ENCODE measurements around the gene AP3B1. TPM values are rescaled to one million over a fixed set of nuclear protein-coding genes. Genes with fewer than 3 reads are reported as not detected.

The AP3B1 gene, protein sequence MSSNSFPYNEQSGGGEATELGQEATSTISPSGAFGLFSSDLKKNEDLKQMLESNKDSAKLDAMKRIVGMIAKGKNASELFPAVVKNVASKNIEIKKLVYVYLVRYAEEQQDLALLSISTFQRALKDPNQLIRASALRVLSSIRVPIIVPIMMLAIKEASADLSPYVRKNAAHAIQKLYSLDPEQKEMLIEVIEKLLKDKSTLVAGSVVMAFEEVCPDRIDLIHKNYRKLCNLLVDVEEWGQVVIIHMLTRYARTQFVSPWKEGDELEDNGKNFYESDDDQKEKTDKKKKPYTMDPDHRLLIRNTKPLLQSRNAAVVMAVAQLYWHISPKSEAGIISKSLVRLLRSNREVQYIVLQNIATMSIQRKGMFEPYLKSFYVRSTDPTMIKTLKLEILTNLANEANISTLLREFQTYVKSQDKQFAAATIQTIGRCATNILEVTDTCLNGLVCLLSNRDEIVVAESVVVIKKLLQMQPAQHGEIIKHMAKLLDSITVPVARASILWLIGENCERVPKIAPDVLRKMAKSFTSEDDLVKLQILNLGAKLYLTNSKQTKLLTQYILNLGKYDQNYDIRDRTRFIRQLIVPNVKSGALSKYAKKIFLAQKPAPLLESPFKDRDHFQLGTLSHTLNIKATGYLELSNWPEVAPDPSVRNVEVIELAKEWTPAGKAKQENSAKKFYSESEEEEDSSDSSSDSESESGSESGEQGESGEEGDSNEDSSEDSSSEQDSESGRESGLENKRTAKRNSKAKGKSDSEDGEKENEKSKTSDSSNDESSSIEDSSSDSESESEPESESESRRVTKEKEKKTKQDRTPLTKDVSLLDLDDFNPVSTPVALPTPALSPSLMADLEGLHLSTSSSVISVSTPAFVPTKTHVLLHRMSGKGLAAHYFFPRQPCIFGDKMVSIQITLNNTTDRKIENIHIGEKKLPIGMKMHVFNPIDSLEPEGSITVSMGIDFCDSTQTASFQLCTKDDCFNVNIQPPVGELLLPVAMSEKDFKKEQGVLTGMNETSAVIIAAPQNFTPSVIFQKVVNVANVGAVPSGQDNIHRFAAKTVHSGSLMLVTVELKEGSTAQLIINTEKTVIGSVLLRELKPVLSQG
- 48.3 and 52.4 TPM in 2 replicates for total RNA-seq (ENCODE audit: low replicate concordance)

DNA sequence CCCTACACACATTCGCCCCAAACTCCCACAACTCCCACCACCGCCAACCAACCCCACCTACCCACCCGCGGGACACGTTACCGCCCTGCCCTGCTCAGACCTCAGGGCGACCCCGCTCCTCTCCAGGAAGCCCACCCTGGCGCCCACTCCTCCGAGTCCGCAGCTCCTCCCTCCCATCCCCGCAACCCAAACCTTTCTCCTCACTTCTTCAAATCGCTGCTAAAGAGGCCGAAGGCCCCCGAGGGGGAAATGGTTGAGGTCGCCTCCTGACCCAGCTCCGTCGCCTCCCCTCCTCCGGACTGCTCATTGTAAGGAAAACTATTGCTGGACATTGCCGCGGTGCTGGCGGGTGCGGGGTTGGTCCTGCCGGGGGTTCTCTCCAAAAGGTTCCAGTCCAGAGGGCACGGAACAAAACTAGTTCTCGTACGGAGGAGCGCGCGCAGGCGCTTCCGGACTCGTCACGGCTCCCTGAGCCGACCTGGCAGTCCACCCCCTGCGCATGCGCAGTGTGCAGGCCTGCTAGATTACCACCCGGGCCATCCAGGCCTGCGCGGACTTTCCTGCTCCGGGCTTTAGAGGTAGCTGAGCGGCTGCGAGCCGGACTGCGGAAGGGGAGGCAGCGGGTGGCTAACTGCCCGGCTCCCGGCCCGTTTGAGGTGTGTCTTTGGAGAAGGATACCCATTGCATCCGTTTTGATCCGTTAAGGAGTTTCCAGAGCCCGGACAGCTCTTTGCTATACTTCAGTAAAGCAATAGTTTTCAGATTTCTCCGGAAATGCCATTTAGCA lies at the start of gene AP3B1:
TSS of gene AP3B1 (minus strand) at position 451 of the 787 bp plus-strand sequence. CDS start at position 332, 119 bp downstream.

Other genes with a start within 250 kb of the AP3B1 start
- 33.0 and 43.0 TPM in 2 replicates for gene SCAMP1, start 65.9 kb upstream of the AP3B1 start, total RNA-seq (ENCODE audit: low replicate concordance)